Stimulated activated CD4-positive, alpha-beta T cell treated with anti-CD3 and anti-CD28 coated beads, Interleukin-15, amount 100 ng/mL, for 1 hour (primary cell): ENCODE measurements around the gene TRAP1.
"Not testable (repeated sequence)": the region's sequence is repeated elsewhere in the genome, so short reads cannot be mapped to it uniquely, and the experiment has no call there.

Source experiments
- DNase-seq, 2 donors: peaks; one replicate each; pipeline ENCODE4 v3.0.0-alpha.2; 2020; ENCODE audit warnings: low read depth in 1 of 2, low spot score in 1 of 2

Gene TRAP1

DNA sequence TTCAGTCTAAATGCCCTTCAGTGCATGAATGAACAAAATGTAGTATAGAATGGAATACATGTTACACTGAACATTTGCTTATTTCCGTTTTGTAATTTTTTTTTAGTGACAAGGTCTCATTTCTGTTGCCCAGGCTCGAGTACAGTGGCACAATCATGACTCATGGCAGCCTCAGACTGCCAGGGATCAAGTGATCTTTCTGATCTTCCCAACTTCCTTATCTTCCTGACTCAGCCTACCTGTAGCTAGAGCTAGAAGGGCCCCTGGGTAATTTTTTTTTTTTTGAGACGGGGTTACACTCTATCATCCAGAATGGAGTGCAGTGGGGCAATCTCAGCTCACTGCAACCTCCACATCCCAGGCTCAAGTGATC is 98.6 kb downstream of the TRAP1 start:
- no peak for DNase-seq

DNA sequence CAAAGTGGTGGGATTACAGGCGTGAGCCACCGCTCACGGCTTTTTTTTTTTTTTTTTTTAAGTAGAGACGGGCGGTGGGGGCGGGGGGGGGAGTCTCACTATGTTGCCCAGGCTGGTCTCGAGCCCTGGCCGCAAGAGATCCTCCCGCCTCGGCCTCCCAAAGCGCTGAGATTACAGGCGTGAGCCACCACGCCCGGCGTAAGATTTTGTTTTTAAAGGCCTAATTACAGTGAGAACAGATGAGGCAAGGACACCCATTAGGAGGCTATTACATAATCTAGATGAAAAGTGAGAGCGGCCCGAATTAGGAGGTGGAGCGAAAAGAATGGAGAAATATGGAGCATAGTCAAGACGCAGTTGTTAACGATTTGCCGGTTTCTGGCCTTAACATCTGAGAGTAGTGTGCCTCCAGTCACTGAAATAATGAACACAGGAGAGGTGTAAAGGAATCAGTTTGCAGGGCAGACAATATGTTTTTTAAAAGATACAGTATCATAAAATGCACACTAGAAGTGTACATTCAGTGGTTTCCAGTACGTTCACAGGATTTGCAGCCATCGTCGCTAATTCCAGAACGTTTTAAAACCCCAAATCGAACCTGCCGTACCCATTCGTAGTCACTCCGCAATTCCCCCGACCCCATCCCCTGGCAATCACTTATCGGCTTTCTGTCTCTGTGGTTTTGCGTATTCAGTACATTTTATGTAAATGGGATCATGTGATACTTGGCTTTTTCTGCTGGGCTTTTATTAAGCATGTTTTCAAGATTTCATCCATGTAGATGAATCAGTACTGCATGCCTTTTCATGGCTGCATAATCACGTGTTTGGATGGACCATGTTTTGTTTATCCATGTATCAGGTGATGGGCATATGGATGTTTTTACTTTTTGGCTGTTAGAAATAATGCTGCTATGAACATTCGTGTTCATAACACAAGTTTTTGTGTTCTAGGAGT is 104.5 kb downstream of the TRAP1 start:
- DNase-seq, result no peak

GRCh38 chr16:3611146-3611975 is 106.0 kb downstream of the TRAP1 start, which contains the start of gene SLX4:
SLX4 (minus strand) TSS chr16:3611606; CDS start chr16:3608964, 2,642 bp downstream.
- peak; percentile 85 to 87 for DNase-seq

DNA sequence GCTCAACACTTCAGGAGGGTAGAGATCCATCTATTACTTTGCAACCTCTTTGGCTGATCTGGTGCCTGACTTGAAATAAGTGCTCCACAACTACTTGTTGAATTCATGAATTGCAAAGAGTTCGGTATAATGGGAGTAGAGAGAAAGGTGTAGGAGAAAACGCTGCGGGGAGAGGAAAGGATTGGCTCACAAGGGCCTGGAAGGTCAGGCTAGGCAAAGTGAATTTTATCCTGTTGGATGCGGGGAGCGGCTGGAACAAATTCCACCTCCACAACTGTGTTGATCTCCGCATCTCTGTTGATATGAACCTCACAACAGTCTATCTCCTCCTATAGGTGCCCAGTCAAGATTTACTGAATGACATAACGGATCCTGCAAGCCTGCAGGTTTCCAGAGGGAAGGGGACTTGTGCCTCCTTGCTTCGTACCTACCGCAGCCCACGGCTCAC is 106.6 kb downstream of the TRAP1 start:
- DNase-seq, result no peak

GRCh38 chr16:3609895-3610697 is 107.2 kb downstream of the TRAP1 start:
- DNase-seq, result no peak

GRCh38 chr16:3608976-3609375 is 108.3 kb downstream of the TRAP1 start:
- not testable (repeated sequence) for DNase-seq

DNA sequence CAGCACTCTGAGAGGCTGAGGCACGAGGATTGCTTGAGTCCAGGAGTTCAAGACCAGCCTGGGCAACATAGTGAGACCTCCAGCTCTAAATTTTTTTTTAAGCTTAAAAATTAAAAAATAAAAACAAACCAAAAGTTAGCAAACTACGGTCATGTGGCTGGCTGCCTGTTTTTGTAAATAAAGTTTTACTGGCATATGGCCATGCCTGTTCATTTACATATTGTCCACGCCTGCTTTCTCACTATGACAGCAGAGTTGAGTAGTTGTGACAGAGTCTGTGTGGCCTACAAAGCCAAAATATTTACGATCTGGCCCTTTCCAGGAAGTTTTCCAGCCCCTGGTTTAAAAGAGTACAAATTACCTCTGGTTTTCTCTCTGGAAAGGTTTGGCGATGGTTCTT is 109.3 kb downstream of the TRAP1 start:
- DNase-seq, result no peak
